Esophagus squamous epithelium (tissue), 5 donors: ENCODE measurements around the gene CAB39L. TPM values are rescaled to one million over a fixed set of nuclear protein-coding genes. Genes with fewer than 3 reads are reported as not detected.

Source experiments
- DNase-seq: peaks from one replicate; lab custom pipeline; 2025; lab: John Stamatoyannopoulos, UW
- H3K27ac ChIP-seq, 4 donors: fragments of 200-600 bp; sonication (generic); one replicate each; pipeline ENCODE4 v1.5.1; 2016 to 2019; ENCODE audit warnings: mild to moderate bottlenecking in 1 of 4
- H3K27me3 ChIP-seq, 4 donors: fragments of 200-600 bp; sonication (generic); 1 replicate in 3 of 4; 2 replicates in 1 of 4; pipeline versions ENCODE4 v1.5.1 to v1.6.0; 2017 to 2021; ENCODE audit warnings: antibody characterized with exemption in 1 of 4
- H3K36me3 ChIP-seq, 3 donors: fragments of 200-600 bp; sonication (generic); one replicate each; pipeline ENCODE4 v1.5.1; 2016 to 2019
- H3K4me1 ChIP-seq, 3 donors: fragments of 200-600 bp; sonication (generic); one replicate each; pipeline ENCODE4 v1.5.1; 2017 to 2019
- H3K4me3 ChIP-seq, 4 donors: fragments of 200-600 bp; sonication (generic); 1 replicate in 3 of 4; 2 replicates in 1 of 4; pipeline ENCODE4 v1.5.1; 2016 to 2019; ENCODE audit warnings: mild to moderate bottlenecking in 2 of 4, moderate library complexity in 1 of 4
- H3K9me3 ChIP-seq, 3 donors: fragments of 200-600 bp; sonication (generic); one replicate each; pipeline ENCODE4 v1.5.1; 2016 to 2019
- POLR2A ChIP-seq, 4 donors: fragments of 450-650 bp; IDR thresholded peaks; one replicate each; pipeline ENCODE4 v1.6.1; 2017; ENCODE audit warnings: antibody characterized with exemption in 4 of 4, mild to moderate bottlenecking in 4 of 4, moderate library complexity in 3 of 4
- WGBS, 2 donors: methylation state at CpG; one replicate each; pipeline ENCODE4 v1.1.5; 2018; 5-methylcytosine and 5-hydroxymethylcytosine counted together
- intact Hi-C: fragments of 100-400 bp; cut with DNase I; formaldehyde crosslinking; loops from one replicate; pipeline ENCODE4 v1.15.0; 2022
- total RNA-seq, 4 donors: library from RNA; depleted of rRNA; stranded (reverse); fragments of >200 nt; gene quantifications; one replicate each; pipeline ENCODE4 v1.1.0, GENCODE V29; 2016
- TF ChIP-seq, protein P1 (sequence below), 6 experiments: fragments of 450-650 bp in 4 of 6; fragments of 200-600 bp in 2 of 6; sonication (generic) in 2 of 6; IDR thresholded peaks; one replicate each; pipeline ENCODE4 v1.5.1; 2016 to 2019; ENCODE audit warnings: antibody characterized with exemption in 6 of 6, mild to moderate bottlenecking in 4 of 6, moderate library complexity in 4 of 6
- donor health status: DM: yes; HTN: yes; CAD: no.

Gene CAB39L
- total RNA-seq, 4 donors from 2014 or later, result 16.9 to 29.2 (median 21.2) TPM

DNA sequence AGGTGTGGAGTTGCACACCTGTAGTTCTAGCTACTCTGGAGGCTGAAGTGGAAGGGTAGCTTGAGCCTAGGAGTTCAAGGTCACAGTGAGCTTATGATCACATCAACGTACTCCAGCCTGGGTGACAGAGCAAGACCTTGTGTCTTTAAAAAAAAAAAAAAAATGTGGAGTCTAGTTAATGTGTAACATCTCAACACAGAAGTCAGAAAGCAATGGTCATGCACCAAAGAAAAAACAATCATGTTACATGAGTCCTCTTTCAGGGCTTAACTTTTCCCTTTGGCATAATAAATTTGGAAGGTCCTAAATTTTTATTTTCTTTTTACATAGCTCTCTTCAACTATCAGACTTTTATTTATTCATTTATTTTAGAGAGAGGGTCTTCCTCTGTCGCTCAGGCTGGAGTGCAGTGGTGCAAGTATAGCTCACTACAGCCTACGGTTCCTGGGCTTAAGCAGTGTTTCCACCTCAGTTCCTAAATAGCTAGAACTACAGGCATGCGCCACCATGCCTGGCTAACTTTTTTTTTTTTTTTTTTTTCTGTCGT, 22.5 kb upstream of the CAB39L start:
- peaks cover 6 to 98% (median 18%) of the 10 kb centered on the region in 3 donors for H3K36me3 ChIP-seq
- no peak for DNase-seq
- no peaks in the 10 kb centered on the region for H3K4me1 ChIP-seq
- intact Hi-C loops, result no loop called here
- H3K27ac ChIP-seq, result no peak overlapping the region
- no peak overlapping the region for H3K4me3 ChIP-seq
- H3K9me3 ChIP-seq, result peaks cover 0 to 12% (median 0%) of the 10 kb centered on the region in 3 donors
- TF ChIP-seq, protein P1, sequence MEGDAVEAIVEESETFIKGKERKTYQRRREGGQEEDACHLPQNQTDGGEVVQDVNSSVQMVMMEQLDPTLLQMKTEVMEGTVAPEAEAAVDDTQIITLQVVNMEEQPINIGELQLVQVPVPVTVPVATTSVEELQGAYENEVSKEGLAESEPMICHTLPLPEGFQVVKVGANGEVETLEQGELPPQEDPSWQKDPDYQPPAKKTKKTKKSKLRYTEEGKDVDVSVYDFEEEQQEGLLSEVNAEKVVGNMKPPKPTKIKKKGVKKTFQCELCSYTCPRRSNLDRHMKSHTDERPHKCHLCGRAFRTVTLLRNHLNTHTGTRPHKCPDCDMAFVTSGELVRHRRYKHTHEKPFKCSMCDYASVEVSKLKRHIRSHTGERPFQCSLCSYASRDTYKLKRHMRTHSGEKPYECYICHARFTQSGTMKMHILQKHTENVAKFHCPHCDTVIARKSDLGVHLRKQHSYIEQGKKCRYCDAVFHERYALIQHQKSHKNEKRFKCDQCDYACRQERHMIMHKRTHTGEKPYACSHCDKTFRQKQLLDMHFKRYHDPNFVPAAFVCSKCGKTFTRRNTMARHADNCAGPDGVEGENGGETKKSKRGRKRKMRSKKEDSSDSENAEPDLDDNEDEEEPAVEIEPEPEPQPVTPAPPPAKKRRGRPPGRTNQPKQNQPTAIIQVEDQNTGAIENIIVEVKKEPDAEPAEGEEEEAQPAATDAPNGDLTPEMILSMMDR (IDR thresholded peaks at IDR 0.05), result no peak
- no peak for TF ChIP-seq POLR2A (IDR thresholded peaks at IDR 0.05)
- no peaks in the 10 kb centered on the region for H3K27me3 ChIP-seq
- 89 to 93% methylated on average over 5 of the region's 5 CpGs for WGBS, 2 donors

DNA sequence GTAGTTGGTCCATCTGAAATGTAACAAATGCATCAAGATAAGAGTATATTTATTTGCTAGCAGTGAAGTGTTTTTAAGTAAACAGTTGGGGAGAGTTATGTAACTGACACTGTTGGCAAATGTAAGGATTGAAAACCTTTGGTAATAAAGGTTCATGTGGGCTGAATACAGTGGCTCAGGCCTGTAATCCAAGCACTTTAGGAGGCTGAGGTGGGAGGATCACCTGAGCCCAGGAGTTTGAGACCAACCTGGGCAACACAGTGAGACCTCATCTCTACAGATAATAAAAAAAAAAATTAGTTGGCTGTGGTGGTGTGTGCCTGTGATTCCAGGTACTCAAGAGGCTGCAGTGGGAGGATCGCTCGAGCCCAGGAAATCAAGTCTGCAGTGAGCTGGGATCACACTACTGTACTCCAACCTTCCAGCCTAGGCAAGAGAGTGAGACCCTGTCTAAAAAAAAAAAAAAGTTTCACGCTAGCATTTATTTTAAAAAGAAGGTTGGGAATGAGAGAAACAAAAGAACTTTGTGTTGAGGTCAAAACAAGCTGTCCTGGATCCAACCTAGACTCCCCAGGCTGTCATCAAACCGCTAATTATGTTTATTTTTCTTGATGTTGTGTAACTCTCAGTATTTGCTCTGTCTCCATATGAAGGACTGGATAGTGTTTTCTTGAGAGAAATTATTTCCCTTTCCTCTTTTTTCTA, 20.9 kb upstream of the CAB39L start:
- H3K4me1 ChIP-seq, result no peaks in the 10 kb centered on the region
- H3K9me3 ChIP-seq, result peaks cover 0 to 12% (median 0%) of the 10 kb centered on the region in 3 donors
- no peak for TF ChIP-seq POLR2A (IDR thresholded peaks at IDR 0.05)
- TF ChIP-seq, protein P1 (IDR thresholded peaks at IDR 0.05), result no peak
- WGBS, 2 donors, result 78 to 91% methylated on average over 4 of the region's 4 CpGs
- H3K27ac ChIP-seq, result no peak overlapping the region
- H3K27me3 ChIP-seq, result no peaks in the 10 kb centered on the region
- H3K36me3 ChIP-seq, result peaks cover 6 to 94% (median 18%) of the 10 kb centered on the region in 3 donors
- no peak for DNase-seq
- no peak overlapping the region for H3K4me3 ChIP-seq
- intact Hi-C loops, result no loop called here

DNA sequence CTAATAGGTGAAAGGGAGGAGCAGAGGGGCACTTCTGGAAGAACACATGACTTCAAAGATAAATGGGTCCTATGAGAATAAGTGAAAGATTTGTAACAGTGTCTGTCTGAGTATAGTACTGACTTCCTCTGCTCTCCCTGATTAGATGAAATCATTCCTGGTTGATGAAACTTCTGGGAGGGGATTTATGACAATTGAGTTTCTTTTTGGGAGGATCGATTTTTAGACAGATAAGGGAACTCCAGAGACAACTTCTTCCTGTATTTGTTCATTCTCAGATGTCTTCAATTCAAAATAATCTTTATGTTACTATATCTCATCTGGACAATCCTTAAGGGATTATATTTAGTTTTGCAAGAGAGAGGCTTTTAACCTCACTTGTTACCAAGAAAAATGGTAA, 20.2 kb upstream of the CAB39L start:
- no peak overlapping the region for H3K27ac ChIP-seq
- DNase-seq, result no peak
- no peak for TF ChIP-seq POLR2A (IDR thresholded peaks at IDR 0.05)
- TF ChIP-seq, protein P1 (IDR thresholded peaks at IDR 0.05), result no peak
- H3K36me3 ChIP-seq, result peaks cover 6 to 87% (median 18%) of the 10 kb centered on the region in 3 donors
- intact Hi-C loops, result no loop called here
- whole genome bisulfite sequencing, 2 donors, result 75 to 100% methylated on average over 1 of the region's 1 CpG
- no peaks in the 10 kb centered on the region for H3K4me1 ChIP-seq
- H3K4me3 ChIP-seq, result no peak overlapping the region
- H3K27me3 ChIP-seq, result no peaks in the 10 kb centered on the region
- H3K9me3 ChIP-seq, result peaks cover 0 to 12% (median 0%) of the 10 kb centered on the region in 3 donors

DNA sequence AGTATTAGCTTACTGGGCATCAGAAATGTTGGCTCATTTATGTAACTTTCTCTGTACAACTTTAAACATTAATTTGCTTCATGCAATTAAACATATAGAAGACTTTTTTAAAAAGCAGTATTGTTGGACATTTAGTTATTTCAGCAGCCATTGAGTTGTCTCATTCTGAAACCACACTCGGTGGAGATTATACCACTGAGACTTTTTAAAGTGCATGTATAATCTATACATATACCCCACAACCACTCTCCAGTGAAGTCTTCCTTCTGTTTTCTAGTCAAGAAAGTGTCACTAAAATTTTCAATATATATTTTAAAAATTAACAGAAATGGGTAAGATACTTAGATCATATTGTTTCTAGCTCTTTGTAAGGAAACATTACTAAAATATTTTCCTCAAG, 15.7 kb upstream of the CAB39L start:
- intact Hi-C loops, result no loop called here
- no peak for DNase-seq
- H3K27me3 ChIP-seq, result no peaks in the 10 kb centered on the region
- 83 to 92% methylated on average over 1 of the region's 1 CpG for WGBS, 2 donors
- H3K4me1 ChIP-seq, result peaks cover 0 to 13% (median 0%) of the 10 kb centered on the region in 3 donors
- TF ChIP-seq, protein P1 (IDR thresholded peaks at IDR 0.05), result no peak
- TF ChIP-seq POLR2A (IDR thresholded peaks at IDR 0.05), result no peak
- no peak overlapping the region for H3K4me3 ChIP-seq
- H3K9me3 ChIP-seq, result peaks cover 0 to 12% (median 0%) of the 10 kb centered on the region in 3 donors
- H3K36me3 ChIP-seq, result peaks cover 6 to 45% (median 18%) of the 10 kb centered on the region in 3 donors
- H3K27ac ChIP-seq, result no peak overlapping the region

GRCh38 chr13:49457221-49457620, 13.4 kb upstream of the CAB39L start:
- Histone ChIP-seq H3K4me1 (peaks cover 0 to 21% (median 0%) of the 10 kb centered on the region in 3 donors), H3K36me3 (peaks cover 0 to 32% (median 6%) of the 10 kb centered on the region in 3 donors), H3K27me3 (no peaks in the 10 kb centered on the region), H3K4me3 (no peak overlapping the region), H3K9me3 (no peaks in the 10 kb centered on the region), H3K27ac (no peak overlapping the region)
- DNase-seq, result no peak
- TF ChIP-seq POLR2A (IDR thresholded peaks at IDR 0.05), result no peak
- TF ChIP-seq, protein P1 (IDR thresholded peaks at IDR 0.05), result no peak
- 47 to 61% methylated on average over 7 of the region's 7 CpGs for WGBS, 2 donors
- intact Hi-C loops, result no loop called here
